Muscle layer of colon (tissue), 2 donors: ENCODE measurements around the gene MXD3.
"Not testable (repeated sequence)": the region's sequence is repeated elsewhere in the genome, so short reads cannot be mapped to it uniquely, and the experiment has no call there.

ENCODE experiments used
- H3K27ac ChIP-seq: one replicate; pipeline ENCODE4 v1.7.0; 2013; ENCODE audit warnings: low read depth, mild to moderate bottlenecking, low read length, moderate library complexity
- H3K27me3 ChIP-seq, 2 donors: one replicate each; pipeline ENCODE4 v1.7.0; 2013; ENCODE audit warnings: low read length in 2 of 2, mild to moderate bottlenecking in 2 of 2; ENCODE audit not compliant: insufficient read depth in 2 of 2, control insufficient read depth in 1 of 2
- H3K36me3 ChIP-seq: one replicate; pipeline ENCODE4 v1.7.0; 2013; ENCODE audit warnings: mild to moderate bottlenecking, low read length; ENCODE audit not compliant: insufficient read depth
- H3K4me1 ChIP-seq: one replicate; pipeline ENCODE4 v1.7.0; 2013; ENCODE audit warnings: mild to moderate bottlenecking, low read length; ENCODE audit not compliant: insufficient read depth
- H3K4me3 ChIP-seq, 2 donors: one replicate each; pipeline ENCODE4 v1.7.0; 2013; ENCODE audit warnings: low read length in 2 of 2, low read depth in 1 of 2, mild to moderate bottlenecking in 1 of 2, moderate library complexity in 1 of 2
- H3K9ac ChIP-seq: one replicate; pipeline ENCODE4 v1.7.0; 2013; ENCODE audit warnings: low read length
- H3K9me3 ChIP-seq: one replicate; pipeline ENCODE4 v1.7.0; 2013; ENCODE audit warnings: mild to moderate bottlenecking, low read length
- donor health status: abdominal sarcoma.
- donor health status: Adenocarcinoma of cecum.

The MXD3 gene

GRCh38 chr5:177354256-177354655 lies 42.6 kb upstream of the MXD3 start:
- H3K27ac ChIP-seq, result no peak overlapping the region
- H3K36me3 ChIP-seq, result peaks cover 6% of the 10 kb centered on the region
- H3K9me3 ChIP-seq, result no peaks in the 10 kb centered on the region
- H3K27me3 ChIP-seq, result peaks cover 0 to 4% of the 10 kb centered on the region in 2 donors
- H3K4me1 ChIP-seq, result peaks cover 14% of the 10 kb centered on the region
- no peak overlapping the region for H3K4me3 ChIP-seq
- no peak overlapping the region for H3K9ac ChIP-seq

DNA sequence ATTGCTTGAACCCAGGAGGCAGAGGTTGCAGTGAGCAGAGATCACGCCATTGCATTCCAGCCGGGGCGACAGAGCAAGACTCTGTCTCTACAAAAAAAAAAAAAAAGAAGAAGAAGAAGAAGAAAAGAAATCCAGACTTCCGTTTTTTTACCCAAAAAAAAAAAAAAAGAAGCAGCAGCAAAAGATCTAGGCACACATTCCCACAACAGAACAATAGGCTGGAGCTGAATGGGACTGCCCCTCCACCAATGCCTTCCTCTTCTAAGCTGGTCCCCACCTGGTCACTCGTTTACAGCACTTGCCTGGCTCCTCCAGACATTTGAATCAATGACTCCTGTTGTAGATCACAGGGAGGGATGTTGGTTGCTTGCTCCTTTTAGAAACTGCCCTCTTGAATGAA lies 41.4 kb upstream of the MXD3 start:
- no peaks in the 10 kb centered on the region for H3K9me3 ChIP-seq
- peaks cover 14% of the 10 kb centered on the region for H3K4me1 ChIP-seq
- peaks cover 6% of the 10 kb centered on the region for H3K36me3 ChIP-seq
- H3K27me3 ChIP-seq, result peaks cover 0 to 4% of the 10 kb centered on the region in 2 donors
- no peak overlapping the region for H3K27ac ChIP-seq
- H3K9ac ChIP-seq, result no peak overlapping the region
- H3K4me3 ChIP-seq, result no peak overlapping the region

GRCh38 chr5:177351392-177352329 lies 40.0 kb upstream of the MXD3 start, which contains the start of gene LMAN2:
TSS of gene LMAN2 (minus strand) at chr5:177351668. CDS start at chr5:177351647, 21 bp downstream.
- peak within 1 kb of the TSS; percentile 77 for H3K27ac ChIP-seq
- H3K27me3 ChIP-seq, result no peaks in the 10 kb centered on the region
- H3K9me3 ChIP-seq, result no peaks in the 10 kb centered on the region
- peaks cover 14% of the 10 kb centered on the region for H3K4me1 ChIP-seq
- peaks cover 6% of the 10 kb centered on the region for H3K36me3 ChIP-seq
- H3K4me3 ChIP-seq, result peak within 1 kb of the TSS; percentile 78 to 96
- peak within 1 kb of the TSS; percentile 96 for H3K9ac ChIP-seq

DNA sequence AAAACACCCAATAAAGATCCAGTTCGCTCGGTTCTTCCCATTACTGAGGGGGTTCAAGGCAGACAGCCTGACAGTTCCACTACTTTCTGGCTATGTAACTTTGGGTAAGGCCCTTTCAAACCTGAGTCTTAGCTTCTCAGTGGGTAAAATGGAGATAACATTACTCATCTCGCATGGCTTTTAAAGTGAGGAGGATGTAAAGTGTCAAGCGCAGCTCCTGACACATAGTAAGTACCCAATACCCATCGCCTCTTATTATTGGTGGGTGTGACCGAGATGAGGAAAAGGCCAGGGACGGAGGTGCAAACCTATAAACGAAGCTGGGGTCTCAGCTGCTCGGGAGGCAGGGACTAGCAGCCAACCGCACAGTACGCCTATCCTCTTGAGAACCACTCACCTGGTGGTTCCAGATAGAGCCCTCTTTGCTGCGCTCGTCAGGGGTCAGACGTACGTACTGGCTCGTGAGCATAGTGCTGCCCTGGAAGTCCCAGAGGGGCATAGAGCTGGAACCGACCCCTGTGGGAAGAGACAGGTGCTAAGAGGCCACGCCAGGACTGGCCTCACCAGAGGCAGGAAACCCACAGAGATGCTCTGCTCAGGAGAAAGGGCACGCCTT lies 39.2 kb upstream of the MXD3 start:
- Histone ChIP-seq H3K9ac (peak overlapping the region; percentile 96), H3K27me3 (no peaks in the 10 kb centered on the region), H3K36me3 (peaks cover 6% of the 10 kb centered on the region), H3K4me3 (peak overlapping the region; percentile 78 to 96), H3K9me3 (no peaks in the 10 kb centered on the region), H3K27ac (peak overlapping the region; percentile 77), H3K4me1 (peaks cover 14% of the 10 kb centered on the region)

GRCh38 chr5:177349762-177350161 lies 38.1 kb upstream of the MXD3 start:
- H3K4me3 ChIP-seq, result peak overlapping the region in 1 of 2 donors; percentile 96
- H3K36me3 ChIP-seq, result peaks cover 6% of the 10 kb centered on the region
- no peak overlapping the region for H3K9ac ChIP-seq
- H3K27ac ChIP-seq, result no peak overlapping the region
- H3K4me1 ChIP-seq, result peaks cover 14% of the 10 kb centered on the region
- H3K9me3 ChIP-seq, result no peaks in the 10 kb centered on the region
- H3K27me3 ChIP-seq, result no peaks in the 10 kb centered on the region

- H3K4me1 ChIP-seq, result peaks cover 14% of the 10 kb centered on the region
- H3K27ac ChIP-seq, result no peak overlapping the region
- H3K9ac ChIP-seq, result no peak overlapping the region
- peaks cover 6% of the 10 kb centered on the region for H3K36me3 ChIP-seq
- H3K4me3 ChIP-seq, result no peak overlapping the region
- no peaks in the 10 kb centered on the region for H3K27me3 ChIP-seq
- H3K9me3 ChIP-seq, result no peaks in the 10 kb centered on the region
Observed at GRCh38 chr5:177349362-177349647, 37.6 kb upstream of the MXD3 start.

DNA sequence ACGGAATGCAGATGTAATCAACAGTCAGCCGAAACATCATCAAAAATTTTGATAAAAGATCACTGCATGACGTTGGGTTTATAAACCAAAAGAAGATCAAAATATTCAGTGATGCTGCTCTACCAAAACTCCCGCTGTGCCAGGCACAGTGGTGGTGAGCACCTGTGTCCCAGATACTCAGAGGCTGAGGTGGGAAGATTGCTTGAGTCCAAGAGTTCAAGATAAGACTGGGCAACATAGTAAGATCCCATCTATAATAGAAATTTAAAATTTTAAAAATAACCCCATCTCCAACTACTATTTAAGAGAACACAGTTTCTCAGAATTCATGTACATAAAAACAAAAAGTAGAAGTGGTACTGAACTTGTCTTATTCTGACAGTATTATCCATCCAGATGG lies 36.0 kb upstream of the MXD3 start:
- H3K9me3 ChIP-seq, result no peaks in the 10 kb centered on the region
- H3K4me3 ChIP-seq, result no peak overlapping the region
- H3K27ac ChIP-seq, result no peak overlapping the region
- peaks cover 14% of the 10 kb centered on the region for H3K4me1 ChIP-seq
- peaks cover 6% of the 10 kb centered on the region for H3K36me3 ChIP-seq
- no peak overlapping the region for H3K9ac ChIP-seq
- H3K27me3 ChIP-seq, result no peaks in the 10 kb centered on the region

DNA sequence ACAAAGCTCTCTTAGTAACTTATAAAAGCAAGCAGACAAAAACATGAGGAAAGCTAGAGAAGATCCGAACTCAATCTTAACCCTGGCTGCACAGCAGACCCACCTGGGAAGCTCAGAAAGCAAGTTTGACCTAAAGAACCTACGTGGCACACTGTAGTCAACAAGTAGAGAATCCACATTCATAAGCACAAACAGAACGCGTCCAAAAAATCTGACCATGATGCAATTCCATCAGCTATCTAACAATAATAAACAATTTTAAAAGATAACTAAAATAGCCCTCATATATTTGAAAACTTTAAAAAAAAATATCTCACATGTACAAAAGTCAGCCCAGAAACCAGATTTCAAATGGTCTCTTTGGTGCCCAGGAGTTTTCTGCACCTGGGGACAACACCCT lies 35.1 kb upstream of the MXD3 start:
- H3K4me1 ChIP-seq, result peaks cover 14% of the 10 kb centered on the region
- peaks cover 8% of the 10 kb centered on the region for H3K36me3 ChIP-seq
- H3K27me3 ChIP-seq, result no peaks in the 10 kb centered on the region
- no peak overlapping the region for H3K4me3 ChIP-seq
- H3K27ac ChIP-seq, result no peak overlapping the region
- H3K9ac ChIP-seq, result no peak overlapping the region
- H3K9me3 ChIP-seq, result no peaks in the 10 kb centered on the region

GRCh38 chr5:177344891-177345290 lies 33.2 kb upstream of the MXD3 start:
- Histone ChIP-seq H3K4me3 (no peak overlapping the region), H3K27me3 (no peaks in the 10 kb centered on the region), H3K4me1 (peaks cover 3% of the 10 kb centered on the region), H3K36me3 (peaks cover 10% of the 10 kb centered on the region), H3K9me3 (no peaks in the 10 kb centered on the region), H3K27ac (no peak overlapping the region), H3K9ac (no peak overlapping the region)

DNA sequence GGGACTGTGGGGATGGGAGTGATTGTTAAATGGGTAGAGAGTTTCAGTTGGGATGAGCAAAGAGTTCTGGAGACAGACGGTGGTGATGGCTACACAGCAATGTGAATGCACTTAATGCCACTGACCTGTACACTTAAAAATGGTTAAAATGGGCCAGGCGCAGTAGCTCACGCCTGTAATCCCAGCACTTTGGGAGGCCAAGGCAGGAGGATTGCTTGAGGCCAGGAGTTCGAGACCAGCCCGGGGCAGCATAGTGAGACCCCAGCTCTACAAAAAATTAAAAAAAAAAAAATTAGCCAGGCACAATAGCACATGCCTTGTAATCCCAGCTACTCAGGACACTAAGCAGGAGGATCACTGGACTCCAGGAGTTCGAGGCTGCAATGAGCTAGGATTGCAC lies 32.1 kb upstream of the MXD3 start:
- no peaks in the 10 kb centered on the region for H3K9me3 ChIP-seq
- H3K4me1 ChIP-seq, result no peaks in the 10 kb centered on the region
- peaks cover 9% of the 10 kb centered on the region for H3K36me3 ChIP-seq
- no peaks in the 10 kb centered on the region for H3K27me3 ChIP-seq
- H3K4me3 ChIP-seq, result no peak overlapping the region
- no peak overlapping the region for H3K9ac ChIP-seq
- no peak overlapping the region for H3K27ac ChIP-seq

DNA sequence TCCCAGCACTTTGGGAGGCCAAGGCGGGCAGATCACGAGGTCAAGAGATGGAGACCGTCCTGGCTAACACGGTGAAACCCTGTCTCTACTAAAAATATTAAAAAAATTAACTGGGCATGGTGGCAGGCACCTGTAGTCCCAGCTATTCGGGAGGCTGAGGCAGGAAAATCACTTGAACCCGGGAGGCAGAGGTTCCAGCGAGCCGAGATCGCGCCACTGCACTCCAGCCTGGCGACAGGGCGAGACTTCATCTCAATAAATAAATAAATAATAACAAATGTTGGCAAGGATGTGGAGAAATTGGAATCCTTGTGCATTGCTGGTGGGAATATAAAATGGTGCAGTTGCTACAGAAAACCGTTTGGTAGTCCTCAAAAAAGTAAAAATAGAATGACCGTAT lies 31.3 kb upstream of the MXD3 start:
- H3K9ac ChIP-seq, H3K27ac ChIP-seq, H3K27me3 ChIP-seq, H3K4me3 ChIP-seq, H3K4me1 ChIP-seq, H3K9me3 ChIP-seq: not testable (repeated sequence)
- H3K36me3 ChIP-seq, result peaks cover 12% of the 10 kb centered on the region
